Skeletal muscle tissue (tissue), 4 donors: ENCODE data around the gene STATH. TPM values are rescaled to one million over a fixed set of nuclear protein-coding genes. Genes with fewer than 3 reads are reported as not detected.
"Not testable (repeated sequence)": the region's sequence is repeated elsewhere in the genome, so short reads cannot be mapped to it uniquely, and the experiment has no call there.

Experiments
- H3K27ac ChIP-seq: one replicate; pipeline ENCODE4 v1.7.0; 2013; ENCODE audit warnings: mild to moderate bottlenecking, low read depth, low read length, inconsistent platforms
- H3K27me3 ChIP-seq, 3 donors: one replicate each; pipeline ENCODE4 v1.7.0; 2013; ENCODE audit warnings: low read length in 3 of 3; ENCODE audit not compliant: control insufficient read depth in 3 of 3, insufficient read depth in 3 of 3
- H3K36me3 ChIP-seq, 3 donors: one replicate each; pipeline ENCODE4 v1.7.0; 2013; ENCODE audit warnings: low read length in 3 of 3; ENCODE audit not compliant: control insufficient read depth in 3 of 3, insufficient read depth in 3 of 3
- H3K4me1 ChIP-seq, 3 donors: one replicate each; pipeline ENCODE4 v1.7.0; 2013; ENCODE audit warnings: low read length in 3 of 3, mild to moderate bottlenecking in 3 of 3; ENCODE audit not compliant: control insufficient read depth in 3 of 3, insufficient read depth in 3 of 3
- H3K4me3 ChIP-seq, 3 donors: one replicate each; pipeline ENCODE4 v1.7.0; 2013; ENCODE audit warnings: low read length in 3 of 3
- H3K9ac ChIP-seq, 3 donors: one replicate each; pipeline ENCODE4 v1.7.0; 2013; ENCODE audit warnings: low read length in 3 of 3, mild to moderate bottlenecking in 3 of 3, moderate library complexity in 2 of 3, low read depth in 1 of 3
- H3K9me3 ChIP-seq, 3 donors: one replicate each; pipeline ENCODE4 v1.7.0; 2013; ENCODE audit warnings: low read length in 3 of 3; ENCODE audit not compliant: control insufficient read depth in 3 of 3
- total RNA-seq: library from RNA; depleted of rRNA; stranded (reverse); fragments of >200 nt; gene quantifications from one replicate; pipeline ENCODE4 v1.2.3, GENCODE V29; 2014
- donor health status: Osteomylitis.

Gene STATH
- total RNA-seq, 1 donor from 2014 or later: not detected

DNA sequence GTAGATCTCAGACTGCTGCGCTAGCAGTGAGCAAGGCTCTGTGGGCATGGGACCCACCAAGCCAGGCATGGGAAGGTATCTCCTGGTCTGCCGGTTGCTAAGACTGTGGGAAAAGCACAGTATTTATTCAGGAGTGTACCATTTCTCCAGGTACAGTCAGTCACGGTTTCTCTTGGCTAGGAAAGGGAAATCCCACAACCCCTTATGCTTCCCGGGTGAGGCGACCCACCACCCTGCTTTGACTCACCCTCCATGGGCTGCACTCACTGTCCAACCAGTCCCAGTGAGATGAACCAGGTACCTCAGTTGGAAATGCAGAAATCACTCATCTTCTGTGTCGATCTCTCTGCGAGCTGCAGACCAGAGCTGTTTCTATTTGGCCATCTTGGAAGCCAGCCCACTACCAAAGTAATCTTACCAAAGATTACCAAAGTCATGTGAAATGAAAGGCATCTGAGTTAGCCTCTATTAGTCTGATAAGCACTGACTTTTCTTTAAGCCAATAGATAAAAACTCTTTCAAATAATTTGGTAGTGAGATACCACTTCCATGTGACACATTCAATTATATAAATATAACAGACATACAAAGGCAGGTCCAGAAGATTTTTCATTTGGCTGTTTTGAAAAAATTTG is 46.0 kb downstream of the STATH start:
- no peaks in the 10 kb centered on the region for H3K4me1 ChIP-seq
- H3K27ac ChIP-seq: no peak overlapping the region
- H3K9me3 ChIP-seq: peaks cover 0 to 3% (median 0%) of the 10 kb centered on the region in 3 donors
- H3K4me3 ChIP-seq: no peak overlapping the region
- no peaks in the 10 kb centered on the region for H3K36me3 ChIP-seq
- H3K27me3 ChIP-seq: no peaks in the 10 kb centered on the region
- H3K9ac ChIP-seq: no peak overlapping the region

DNA sequence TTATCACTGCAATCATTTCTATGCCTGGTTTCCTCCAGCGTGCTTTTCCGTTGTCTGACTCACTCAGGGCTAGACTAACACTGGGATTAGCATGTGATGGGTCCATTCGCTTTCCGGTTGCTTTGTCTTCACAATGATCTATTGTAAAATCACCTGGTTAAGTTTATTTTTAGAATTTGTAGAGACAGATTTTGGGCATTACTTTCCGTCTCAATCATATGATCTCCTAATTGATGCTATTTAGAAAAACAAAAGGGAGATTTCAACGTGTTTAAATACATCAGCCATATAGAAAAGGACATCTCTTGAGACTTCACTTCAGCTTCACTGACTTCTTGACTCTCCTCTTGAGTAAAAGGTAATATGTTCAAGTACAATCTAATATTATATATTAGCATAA is 54.4 kb downstream of the STATH start, which contains the start of gene HTN1:
Gene HTN1, plus strand, starts transcription at position 301 of the 400 bp plus-strand sequence. CDS start 2,639 bp downstream, outside the sequence.
- not testable (repeated sequence) for H3K27me3 ChIP-seq

More for the DNA sequence above, 54.4 kb downstream of the STATH start, which contains the start of gene HTN1:
- not testable (repeated sequence) for H3K9me3 ChIP-seq, H3K27ac ChIP-seq, H3K36me3 ChIP-seq, H3K4me1 ChIP-seq, H3K4me3 ChIP-seq, H3K9ac ChIP-seq

Other genes with a start within 250 kb of the STATH start
- gene SULT1B1, start 235.3 kb upstream of the STATH start, total RNA-seq: 0.52 TPM
- gene SULT1E1, start 135.8 kb upstream of the STATH start, total RNA-seq: 29.7 TPM
- not detected for gene CSN1S1, start 64.9 kb upstream of the STATH start, total RNA-seq
- not detected for gene CSN2, start 30.2 kb upstream of the STATH start, total RNA-seq
- gene HTN3, start 32.5 kb downstream of the STATH start, total RNA-seq: not detected
- not detected for gene HTN1, start 54.5 kb downstream of the STATH start, total RNA-seq
- not detected for gene PRR27, start 158.3 kb downstream of the STATH start, total RNA-seq
- not detected for gene ODAM, start 199.8 kb downstream of the STATH start, total RNA-seq
- not detected for gene FDCSP, start 230.2 kb downstream of the STATH start, total RNA-seq
- gene CSN3, start 246.6 kb downstream of the STATH start, total RNA-seq: not detected